ENCODE measurements around the gene ISL1.

DNA sequence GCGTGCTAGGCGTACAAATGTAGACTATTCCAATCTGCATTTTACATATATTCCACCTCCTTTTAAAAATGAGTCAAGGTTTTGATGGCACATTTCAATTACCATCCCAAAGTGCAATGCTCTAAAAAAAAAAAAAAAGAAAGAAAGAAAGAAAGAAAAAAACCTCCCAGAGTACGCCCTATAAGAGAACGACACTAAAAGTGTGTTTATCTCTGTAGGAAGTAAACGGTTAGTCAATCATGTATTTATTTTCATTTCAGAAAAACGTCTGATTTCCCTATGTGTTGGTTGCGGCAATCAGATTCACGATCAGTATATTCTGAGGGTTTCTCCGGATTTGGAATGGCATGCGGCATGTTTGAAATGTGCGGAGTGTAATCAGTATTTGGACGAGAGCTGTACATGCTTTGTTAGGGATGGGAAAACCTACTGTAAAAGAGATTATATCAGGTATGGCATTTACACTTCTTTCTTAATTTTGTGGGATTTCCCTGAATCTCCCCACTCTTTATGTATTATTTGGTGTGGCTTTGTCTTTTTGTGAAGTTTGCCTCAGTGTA lies 1.1 kb downstream of the ISL1 start:
- TF ChIP-seq, protein P1, sequence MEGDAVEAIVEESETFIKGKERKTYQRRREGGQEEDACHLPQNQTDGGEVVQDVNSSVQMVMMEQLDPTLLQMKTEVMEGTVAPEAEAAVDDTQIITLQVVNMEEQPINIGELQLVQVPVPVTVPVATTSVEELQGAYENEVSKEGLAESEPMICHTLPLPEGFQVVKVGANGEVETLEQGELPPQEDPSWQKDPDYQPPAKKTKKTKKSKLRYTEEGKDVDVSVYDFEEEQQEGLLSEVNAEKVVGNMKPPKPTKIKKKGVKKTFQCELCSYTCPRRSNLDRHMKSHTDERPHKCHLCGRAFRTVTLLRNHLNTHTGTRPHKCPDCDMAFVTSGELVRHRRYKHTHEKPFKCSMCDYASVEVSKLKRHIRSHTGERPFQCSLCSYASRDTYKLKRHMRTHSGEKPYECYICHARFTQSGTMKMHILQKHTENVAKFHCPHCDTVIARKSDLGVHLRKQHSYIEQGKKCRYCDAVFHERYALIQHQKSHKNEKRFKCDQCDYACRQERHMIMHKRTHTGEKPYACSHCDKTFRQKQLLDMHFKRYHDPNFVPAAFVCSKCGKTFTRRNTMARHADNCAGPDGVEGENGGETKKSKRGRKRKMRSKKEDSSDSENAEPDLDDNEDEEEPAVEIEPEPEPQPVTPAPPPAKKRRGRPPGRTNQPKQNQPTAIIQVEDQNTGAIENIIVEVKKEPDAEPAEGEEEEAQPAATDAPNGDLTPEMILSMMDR (IDR thresholded peaks at IDR 0.05; ENCODE audit: insufficient read depth, low read length, poor library complexity, severe bottlenecking), result no peak
- TF ChIP-seq EZH2phosphoT487 (conservative IDR thresholded peaks at IDR 0.05; ENCODE audit: low read length), result no peak

All from SU-DHL-6 (cell line).